ENCODE data around the gene BHLHE41. TPM values are rescaled to one million over a fixed set of nuclear protein-coding genes. Genes with fewer than 3 reads are reported as not detected.

The BHLHE41 gene
- total and polyA plus RNA-seq, 9 donors = 1.1 to 3.9 (median 1.8) TPM

DNA sequence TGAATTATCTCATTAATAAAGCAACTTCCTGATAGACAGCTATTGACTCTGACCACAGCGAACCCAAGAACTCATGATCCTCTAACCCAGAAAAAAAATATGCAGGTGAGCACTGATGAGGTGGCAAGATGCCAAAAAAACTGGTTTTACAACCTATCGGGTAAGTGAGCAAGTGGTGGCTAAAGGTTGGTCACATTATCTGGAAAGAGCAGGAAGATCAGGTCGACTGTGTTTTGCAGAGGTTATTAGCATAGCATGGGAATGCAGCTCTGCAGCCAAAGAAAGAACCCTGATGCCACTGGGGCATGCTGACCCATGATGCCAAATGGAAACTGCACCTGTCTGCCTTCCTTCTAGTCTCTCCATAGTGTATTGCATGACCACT, 23.5 kb downstream of the BHLHE41 start:
- Histone ChIP-seq H3K4me1 (ENCODE audit: control insufficient read depth, insufficient read depth, low read length) (peaks cover 3% of the 10 kb centered on the region), H3K27me3 (ENCODE audit: control insufficient read depth, insufficient read depth, low read length) (no peaks in the 10 kb centered on the region), H3K9me3 (replicated peaks; ENCODE audit: control insufficient read depth, low read depth, low read length) (no peaks in the 10 kb centered on the region), H3K36me3 (ENCODE audit: control insufficient read depth, insufficient read depth, low read length) (no peaks in the 10 kb centered on the region), H3K4me3 (ENCODE audit: low read length) (no peak overlapping the region), H3K27ac (ENCODE audit: low read length) (no peak overlapping the region)
- 89% methylated on average over 1 of the region's 3 CpGs for WGBS (ENCODE audit: insufficient coverage)
- DNase-seq = no peak

GRCh38 chr12:26100666-26101349, 24.0 kb downstream of the BHLHE41 start:
- DNase-seq = no peak
- Histone ChIP-seq H3K27me3 (ENCODE audit: control insufficient read depth, insufficient read depth, low read length) (no peaks in the 10 kb centered on the region), H3K9me3 (replicated peaks; ENCODE audit: control insufficient read depth, low read depth, low read length) (no peaks in the 10 kb centered on the region), H3K4me3 (ENCODE audit: low read length) (no peak overlapping the region), H3K4me1 (ENCODE audit: control insufficient read depth, insufficient read depth, low read length) (peaks cover 2% of the 10 kb centered on the region), H3K36me3 (ENCODE audit: control insufficient read depth, insufficient read depth, low read length) (no peaks in the 10 kb centered on the region), H3K27ac (ENCODE audit: low read length) (no peak overlapping the region)
- WGBS (ENCODE audit: insufficient coverage) = 81% methylated on average over 3 of the region's 8 CpGs

GRCh38 chr12:26097046-26097878, 27.6 kb downstream of the BHLHE41 start:
- Histone ChIP-seq H3K27ac (ENCODE audit: low read length) (no peak overlapping the region), H3K36me3 (ENCODE audit: control insufficient read depth, insufficient read depth, low read length) (no peaks in the 10 kb centered on the region), H3K27me3 (ENCODE audit: control insufficient read depth, insufficient read depth, low read length) (no peaks in the 10 kb centered on the region), H3K4me1 (ENCODE audit: control insufficient read depth, insufficient read depth, low read length) (no peaks in the 10 kb centered on the region), H3K4me3 (ENCODE audit: low read length) (no peak overlapping the region), H3K9me3 (replicated peaks; ENCODE audit: control insufficient read depth, low read depth, low read length) (no peaks in the 10 kb centered on the region)
- DNase-seq = peak; percentile 82
- WGBS (ENCODE audit: insufficient coverage) = no CpG with 5 or more reads among the region's 6 CpGs

- no peaks in the 10 kb centered on the region for H3K36me3 ChIP-seq (ENCODE audit: control insufficient read depth, insufficient read depth, low read length)
- no peaks in the 10 kb centered on the region for H3K9me3 ChIP-seq (replicated peaks; ENCODE audit: control insufficient read depth, low read depth, low read length)
- H3K27me3 ChIP-seq (ENCODE audit: control insufficient read depth, insufficient read depth, low read length) = no peaks in the 10 kb centered on the region
- H3K4me3 ChIP-seq (ENCODE audit: low read length) = no peak overlapping the region
- no peak for DNase-seq
- 50% methylated on average over 1 of the region's 2 CpGs for WGBS (ENCODE audit: insufficient coverage)
- no peak overlapping the region for H3K27ac ChIP-seq (ENCODE audit: low read length)
- H3K4me1 ChIP-seq (ENCODE audit: control insufficient read depth, insufficient read depth, low read length) = no peaks in the 10 kb centered on the region
Observed at GRCh38 chr12:26096036-26096435, 28.8 kb downstream of the BHLHE41 start.

DNA sequence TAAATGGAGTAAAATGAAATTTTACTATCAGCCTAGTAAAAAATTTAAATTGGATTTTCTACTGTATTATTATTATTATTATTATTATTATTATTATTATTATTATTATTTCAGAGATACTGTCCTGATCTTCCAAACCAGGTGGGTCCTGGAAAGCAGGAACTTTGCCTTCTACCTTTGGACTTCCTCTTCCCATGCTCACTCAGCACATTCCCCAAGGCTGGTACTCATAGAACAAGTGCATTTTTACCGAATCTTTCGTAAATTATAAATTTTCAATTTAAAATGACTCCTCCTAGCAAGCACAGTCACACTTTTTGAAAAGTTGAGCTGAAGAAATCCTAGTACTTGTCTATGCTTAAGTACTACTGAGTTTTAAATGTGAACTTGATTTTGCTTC, 29.7 kb downstream of the BHLHE41 start:
- no peak for DNase-seq
- H3K36me3 ChIP-seq (ENCODE audit: control insufficient read depth, insufficient read depth, low read length) = no peaks in the 10 kb centered on the region
- no CpG with 5 or more reads among the region's 2 CpGs for WGBS (ENCODE audit: insufficient coverage)
- H3K4me1 ChIP-seq (ENCODE audit: control insufficient read depth, insufficient read depth, low read length) = no peaks in the 10 kb centered on the region
- no peaks in the 10 kb centered on the region for H3K9me3 ChIP-seq (replicated peaks; ENCODE audit: control insufficient read depth, low read depth, low read length)
- H3K4me3 ChIP-seq (ENCODE audit: low read length) = no peak overlapping the region
- H3K27me3 ChIP-seq (ENCODE audit: control insufficient read depth, insufficient read depth, low read length) = no peaks in the 10 kb centered on the region
- no peak overlapping the region for H3K27ac ChIP-seq (ENCODE audit: low read length)

DNA sequence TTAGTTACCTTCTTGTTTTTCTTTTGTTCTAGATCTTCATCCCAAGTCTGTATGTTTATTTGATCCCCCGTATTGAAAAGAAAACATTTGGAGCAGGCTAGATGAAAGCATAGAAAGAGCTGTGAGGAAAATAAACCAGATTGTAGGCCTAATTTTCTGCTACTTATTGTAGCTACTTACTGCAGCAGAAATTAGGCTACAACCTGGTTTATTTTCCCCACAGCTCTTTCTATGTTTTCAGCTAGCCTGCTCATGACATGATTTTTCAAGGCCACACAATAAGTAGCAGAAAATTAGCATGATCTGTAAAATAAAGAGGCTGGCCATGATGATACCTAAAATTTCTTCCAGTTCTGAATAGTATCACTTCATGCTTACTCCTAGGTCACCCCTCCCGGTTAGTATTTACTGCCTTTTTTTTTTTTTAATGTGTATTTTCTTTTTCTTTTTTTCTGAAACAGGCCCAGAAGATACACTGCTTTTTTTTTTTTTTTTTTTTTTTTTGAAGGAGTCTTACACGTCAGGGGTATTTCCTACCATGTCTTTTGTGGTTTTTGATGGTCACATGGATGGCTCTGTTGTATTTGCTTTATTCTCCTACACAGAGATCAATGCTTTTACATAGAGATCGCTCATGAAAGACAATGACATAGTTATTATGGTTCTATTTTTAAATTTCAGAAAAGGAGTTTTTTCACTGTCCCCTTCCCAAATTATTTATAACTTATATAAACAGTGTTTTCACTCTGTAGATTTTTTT, 32.3 kb downstream of the BHLHE41 start:
- Histone ChIP-seq H3K9me3 (replicated peaks; ENCODE audit: control insufficient read depth, low read depth, low read length) (no peaks in the 10 kb centered on the region), H3K27me3 (ENCODE audit: control insufficient read depth, insufficient read depth, low read length) (no peaks in the 10 kb centered on the region), H3K27ac (ENCODE audit: low read length) (no peak overlapping the region), H3K4me3 (ENCODE audit: low read length) (no peak overlapping the region), H3K36me3 (ENCODE audit: control insufficient read depth, insufficient read depth, low read length) (no peaks in the 10 kb centered on the region), H3K4me1 (ENCODE audit: control insufficient read depth, insufficient read depth, low read length) (no peaks in the 10 kb centered on the region)
- DNase-seq = no peak
- no CpG with 5 or more reads among the region's 4 CpGs for WGBS (ENCODE audit: insufficient coverage)

GRCh38 chr12:26091822-26092221, 33.0 kb downstream of the BHLHE41 start:
- Histone ChIP-seq H3K4me3 (ENCODE audit: low read length) (no peak overlapping the region), H3K36me3 (ENCODE audit: control insufficient read depth, insufficient read depth, low read length) (no peaks in the 10 kb centered on the region), H3K27ac (ENCODE audit: low read length) (no peak overlapping the region), H3K27me3 (ENCODE audit: control insufficient read depth, insufficient read depth, low read length) (no peaks in the 10 kb centered on the region), H3K9me3 (replicated peaks; ENCODE audit: control insufficient read depth, low read depth, low read length) (no peaks in the 10 kb centered on the region), H3K4me1 (ENCODE audit: control insufficient read depth, insufficient read depth, low read length) (no peaks in the 10 kb centered on the region)
- WGBS (ENCODE audit: insufficient coverage) = 61% methylated on average over 5 of the region's 6 CpGs
- peak; percentile 48 for DNase-seq

- no peaks in the 10 kb centered on the region for H3K27me3 ChIP-seq (ENCODE audit: control insufficient read depth, insufficient read depth, low read length)
- DNase-seq = no peak
- no peaks in the 10 kb centered on the region for H3K9me3 ChIP-seq (replicated peaks; ENCODE audit: control insufficient read depth, low read depth, low read length)
- no peaks in the 10 kb centered on the region for H3K36me3 ChIP-seq (ENCODE audit: control insufficient read depth, insufficient read depth, low read length)
- WGBS (ENCODE audit: insufficient coverage) = 64% methylated on average over 3 of the region's 11 CpGs
- no peak overlapping the region for H3K27ac ChIP-seq (ENCODE audit: low read length)
- H3K4me3 ChIP-seq (ENCODE audit: low read length) = no peak overlapping the region
- H3K4me1 ChIP-seq (ENCODE audit: control insufficient read depth, insufficient read depth, low read length) = no peaks in the 10 kb centered on the region
Observed at GRCh38 chr12:26090836-26091510, 33.9 kb downstream of the BHLHE41 start.

DNA sequence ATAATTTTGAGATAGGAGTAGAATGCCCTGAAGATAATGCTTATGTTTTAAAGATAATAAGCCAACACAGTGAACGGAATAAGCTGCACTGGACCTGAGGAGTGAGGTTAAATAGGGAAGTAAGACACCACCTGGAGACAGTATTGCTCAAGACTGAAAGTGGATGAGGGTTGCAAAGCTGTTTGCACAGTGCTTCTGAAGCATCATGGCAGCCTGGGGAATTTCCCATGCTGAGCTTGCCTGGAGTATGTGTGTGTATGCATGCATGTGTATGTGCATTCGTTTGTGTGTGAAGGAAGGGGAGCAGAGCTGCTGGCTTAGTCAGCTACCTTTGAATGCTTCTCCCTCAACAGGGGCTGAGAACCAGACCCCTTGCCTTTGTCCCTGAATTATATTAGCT, 35.8 kb downstream of the BHLHE41 start:
- no peak overlapping the region for H3K4me3 ChIP-seq (ENCODE audit: low read length)
- no peaks in the 10 kb centered on the region for H3K4me1 ChIP-seq (ENCODE audit: control insufficient read depth, insufficient read depth, low read length)
- WGBS (ENCODE audit: insufficient coverage) = 67% methylated on average over 1 of the region's 2 CpGs
- no peak overlapping the region for H3K27ac ChIP-seq (ENCODE audit: low read length)
- no peaks in the 10 kb centered on the region for H3K9me3 ChIP-seq (replicated peaks; ENCODE audit: control insufficient read depth, low read depth, low read length)
- no peaks in the 10 kb centered on the region for H3K36me3 ChIP-seq (ENCODE audit: control insufficient read depth, insufficient read depth, low read length)
- DNase-seq = no peak
- H3K27me3 ChIP-seq (ENCODE audit: control insufficient read depth, insufficient read depth, low read length) = no peaks in the 10 kb centered on the region

- H3K9me3 ChIP-seq (replicated peaks; ENCODE audit: control insufficient read depth, low read depth, low read length) = no peaks in the 10 kb centered on the region
- DNase-seq = no peak
- H3K36me3 ChIP-seq (ENCODE audit: control insufficient read depth, insufficient read depth, low read length) = no peaks in the 10 kb centered on the region
- no peak overlapping the region for H3K4me3 ChIP-seq (ENCODE audit: low read length)
- no peaks in the 10 kb centered on the region for H3K27me3 ChIP-seq (ENCODE audit: control insufficient read depth, insufficient read depth, low read length)
- H3K4me1 ChIP-seq (ENCODE audit: control insufficient read depth, insufficient read depth, low read length) = no peaks in the 10 kb centered on the region
- H3K27ac ChIP-seq (ENCODE audit: low read length) = no peak overlapping the region
- no CpG with 5 or more reads among the region's 1 CpG for WGBS (ENCODE audit: insufficient coverage)
Observed at GRCh38 chr12:26086936-26087335, 37.9 kb downstream of the BHLHE41 start.

Data from muscle of leg (tissue), 11 donors.